ENCODE results near the gene CCDC18. TPM values are rescaled to one million over a fixed set of nuclear protein-coding genes. Genes with fewer than 3 reads are reported as not detected.
"Not testable (repeated sequence)": the region's sequence is repeated elsewhere in the genome, so short reads cannot be mapped to it uniquely, and the experiment has no call there.

The CCDC18 gene
- polyA plus RNA-seq, 1 donor from 2014 or later: 5.7 TPM

- H3F3A ChIP-seq (ENCODE audit: insufficient read depth, low read length, poor library complexity, severe bottlenecking): no peaks in the 10 kb centered on the region
- TF ChIP-seq RAD21 (conservative IDR thresholded peaks at IDR 0.05) (no peak), POLR2AphosphoS5 (IDR thresholded peaks at IDR 0.05) (no peak), TAF1 (IDR thresholded peaks at IDR 0.05; ENCODE audit: low read depth) (no peak), EZH2 (IDR thresholded peaks at IDR 0.05; ENCODE audit: borderline replicate concordance, insufficient read depth, low read length, poor library complexity, severe bottlenecking) (no peak)
- H3K79me2 ChIP-seq (replicated peaks; ENCODE audit: insufficient read depth, low read length): no peaks in the 10 kb centered on the region
- H3K36me3 ChIP-seq (ENCODE audit: insufficient read depth, low read length): no peaks in the 10 kb centered on the region
- H3K4me3 ChIP-seq (ENCODE audit: low read length): no peak overlapping the region
- no peaks in the 10 kb centered on the region for H4K20me1 ChIP-seq (ENCODE audit: insufficient read depth)
- H3K9ac ChIP-seq (ENCODE audit: low read length): no peak overlapping the region
- no peak overlapping the region for H3K4me2 ChIP-seq (ENCODE audit: low read length)
- no peaks in the 10 kb centered on the region for H3K9me2 ChIP-seq (ENCODE audit: insufficient read depth, low read length)
- no peaks in the 10 kb centered on the region for H3K27me3 ChIP-seq (ENCODE audit: insufficient read depth, low read depth, low read length)
- H2AFZ ChIP-seq (ENCODE audit: low read depth, low read length): no peak overlapping the region
- no peak overlapping the region for H3K27ac ChIP-seq (ENCODE audit: low read length)
- H3K9me3 ChIP-seq (ENCODE audit: low read length): no peaks in the 10 kb centered on the region
Measured at GRCh38 chr1:93155335-93155734, 25.2 kb upstream of the CCDC18 start.

- H4K20me1 ChIP-seq (ENCODE audit: insufficient read depth): no peaks in the 10 kb centered on the region
- TF ChIP-seq CTCF (IDR thresholded peaks at IDR 0.05; ENCODE audit: poor library complexity, severe bottlenecking) (no peak), POLR2AphosphoS5 (IDR thresholded peaks at IDR 0.05) (no peak), REST (IDR thresholded peaks at IDR 0.05; ENCODE audit: borderline replicate concordance) (no peak), SMC3 (conservative IDR thresholded peaks at IDR 0.05; ENCODE audit: poor library complexity) (no peak), MXI1 (conservative IDR thresholded peaks at IDR 0.05; ENCODE audit: poor library complexity, severe bottlenecking) (no peak), RAD21 (conservative IDR thresholded peaks at IDR 0.05) (no peak), EZH2 (IDR thresholded peaks at IDR 0.05; ENCODE audit: borderline replicate concordance, insufficient read depth, low read length, poor library complexity, severe bottlenecking) (no peak), TAF1 (IDR thresholded peaks at IDR 0.05; ENCODE audit: low read depth) (no peak), EP300 (conservative IDR thresholded peaks at IDR 0.05; ENCODE audit: poor library complexity, severe bottlenecking) (no peak)
- H3K36me3 ChIP-seq (ENCODE audit: insufficient read depth, low read length): no peaks in the 10 kb centered on the region
- H3K4me3 ChIP-seq (ENCODE audit: low read length): no peak overlapping the region
- no peak overlapping the region for H3K27ac ChIP-seq (ENCODE audit: low read length)
- H3K9ac ChIP-seq (ENCODE audit: low read length): no peak overlapping the region
- no peak overlapping the region for H3K4me2 ChIP-seq (ENCODE audit: low read length)
- no peaks in the 10 kb centered on the region for H3K9me2 ChIP-seq (ENCODE audit: insufficient read depth, low read length)
- H3K79me2 ChIP-seq (replicated peaks; ENCODE audit: insufficient read depth, low read length): peaks cover 7% of the 10 kb centered on the region
- no peaks in the 10 kb centered on the region for H3K27me3 ChIP-seq (ENCODE audit: insufficient read depth, low read depth, low read length)
- no peaks in the 10 kb centered on the region for H3K9me3 ChIP-seq (ENCODE audit: low read length)
- H3F3A ChIP-seq (ENCODE audit: insufficient read depth, low read length, poor library complexity, severe bottlenecking): no peaks in the 10 kb centered on the region
- no peak overlapping the region for H2AFZ ChIP-seq (ENCODE audit: low read depth, low read length)
Measured at GRCh38 chr1:93159337-93159736, 21.2 kb upstream of the CCDC18 start.

GRCh38 chr1:93163314-93163713, 17.2 kb upstream of the CCDC18 start:
- H4K20me1 ChIP-seq (ENCODE audit: insufficient read depth); H3K36me3 ChIP-seq (ENCODE audit: insufficient read depth, low read length); H3K9ac ChIP-seq (ENCODE audit: low read length); H3K27me3 ChIP-seq (ENCODE audit: insufficient read depth, low read depth, low read length); H3K79me2 ChIP-seq (replicated peaks; ENCODE audit: insufficient read depth, low read length); H3K27ac ChIP-seq (ENCODE audit: low read length); H3K4me3 ChIP-seq (ENCODE audit: low read length); H3K9me2 ChIP-seq (ENCODE audit: insufficient read depth, low read length); H2AFZ ChIP-seq (ENCODE audit: low read depth, low read length); H3K9me3 ChIP-seq (ENCODE audit: low read length); H3K4me2 ChIP-seq (ENCODE audit: low read length); H3F3A ChIP-seq (ENCODE audit: insufficient read depth, low read length, poor library complexity, severe bottlenecking): not testable (repeated sequence)
